Lung microvascular endothelial cell (primary cell): ENCODE results near the gene ELMO1. TPM values are rescaled to one million over a fixed set of nuclear protein-coding genes. Genes with fewer than 3 reads are reported as not detected.
A peak's percentile ranks its signal among the peaks of the same experiment; 100 is the strongest.

Experiments used
- DNase-seq, 2 donors: peaks; one replicate each; pipeline versions ENCODE4 v3.0.0 to v3.0.0-alpha.2; 2010; ENCODE audit warnings: low read depth in 2 of 2
- total RNA-seq: library from RNA; depleted of rRNA; stranded (reverse); fragments of >200 nt; gene quantifications from 2 replicates; pipeline ENCODE4 v1.2.1, GENCODE V29; 2014

The ELMO1 gene
- total RNA-seq, 1 donor from 2014 or later: 36.5 TPM

DNA sequence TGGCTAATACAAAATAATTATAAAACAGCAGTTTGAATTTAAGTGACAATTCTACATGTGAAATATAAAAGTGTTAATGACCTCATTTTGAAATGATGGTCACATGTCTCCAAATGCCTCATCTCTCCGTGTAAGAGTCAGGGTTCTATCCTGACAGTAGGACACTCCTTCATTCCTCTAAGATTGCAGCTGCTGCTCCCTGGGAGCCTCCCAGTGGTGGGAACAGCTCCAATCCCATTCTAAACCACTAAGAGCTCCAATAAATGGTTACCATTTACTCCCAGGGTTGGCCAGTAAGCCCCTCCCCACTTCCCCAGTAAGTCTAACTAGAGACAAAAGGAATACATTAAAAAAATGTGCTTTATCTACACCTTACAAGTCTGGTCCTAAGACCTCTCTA lies 379.8 kb downstream of the ELMO1 start:
- DNase-seq: no peak

DNA sequence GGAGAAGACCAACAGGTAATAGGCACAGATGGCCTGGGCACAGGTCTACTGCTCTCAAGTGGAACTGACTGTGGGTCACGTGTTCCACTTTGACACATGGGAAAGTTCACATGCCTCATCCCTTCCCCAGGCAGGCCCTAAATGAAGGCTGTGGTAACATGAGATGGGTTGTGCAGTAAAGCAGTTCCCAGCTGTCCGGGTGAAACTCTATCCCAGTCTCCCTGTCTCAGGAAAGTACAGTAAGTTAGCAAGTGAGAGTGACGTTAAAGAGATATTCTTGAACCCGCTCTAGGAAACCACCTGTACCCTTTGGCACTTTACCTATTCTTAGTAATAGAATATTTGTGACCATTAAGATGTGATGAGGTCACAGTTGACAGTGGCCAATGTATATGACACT lies 380.6 kb downstream of the ELMO1 start:
- no peak for DNase-seq

DNA sequence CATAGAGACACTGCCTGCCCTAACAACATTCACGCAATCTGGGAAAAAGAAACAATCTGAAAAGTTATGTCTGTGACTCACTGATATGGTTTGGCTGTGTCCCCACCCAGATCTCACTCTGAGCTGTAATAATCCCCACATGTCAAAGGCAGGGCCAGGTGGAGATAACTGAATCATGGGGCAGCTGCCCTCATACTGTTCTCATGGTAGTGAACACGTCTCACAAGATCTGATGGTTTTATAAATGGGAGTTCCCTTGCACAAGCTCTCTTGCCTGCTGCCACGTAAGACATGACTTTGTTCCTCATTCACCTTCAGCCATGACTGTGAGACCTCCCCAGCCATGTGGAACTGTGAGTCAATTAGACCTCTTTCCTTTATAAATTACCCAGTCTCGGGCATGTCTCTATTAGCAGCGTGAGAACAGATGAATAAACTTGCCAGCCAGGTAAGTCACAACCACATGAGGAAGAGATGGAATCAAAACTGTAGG lies 382.8 kb downstream of the ELMO1 start:
- peak; percentile 36 to 37 for DNase-seq

DNA sequence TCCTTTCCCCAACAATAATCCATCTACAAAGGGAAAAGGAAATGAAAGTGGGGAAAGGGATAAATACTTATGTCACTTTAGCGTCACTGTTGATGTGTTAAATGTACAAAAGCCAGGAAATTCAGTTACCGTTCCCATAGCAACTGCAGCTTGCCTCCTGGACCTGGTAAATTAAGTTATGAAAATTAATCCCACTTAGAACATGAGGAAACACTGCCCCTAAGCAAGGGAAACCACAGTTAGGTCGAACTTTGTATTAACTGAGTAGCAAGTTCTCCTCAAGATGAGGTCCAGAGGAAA lies 386.2 kb downstream of the ELMO1 start:
- DNase-seq: peak; percentile 71 to 72

DNA sequence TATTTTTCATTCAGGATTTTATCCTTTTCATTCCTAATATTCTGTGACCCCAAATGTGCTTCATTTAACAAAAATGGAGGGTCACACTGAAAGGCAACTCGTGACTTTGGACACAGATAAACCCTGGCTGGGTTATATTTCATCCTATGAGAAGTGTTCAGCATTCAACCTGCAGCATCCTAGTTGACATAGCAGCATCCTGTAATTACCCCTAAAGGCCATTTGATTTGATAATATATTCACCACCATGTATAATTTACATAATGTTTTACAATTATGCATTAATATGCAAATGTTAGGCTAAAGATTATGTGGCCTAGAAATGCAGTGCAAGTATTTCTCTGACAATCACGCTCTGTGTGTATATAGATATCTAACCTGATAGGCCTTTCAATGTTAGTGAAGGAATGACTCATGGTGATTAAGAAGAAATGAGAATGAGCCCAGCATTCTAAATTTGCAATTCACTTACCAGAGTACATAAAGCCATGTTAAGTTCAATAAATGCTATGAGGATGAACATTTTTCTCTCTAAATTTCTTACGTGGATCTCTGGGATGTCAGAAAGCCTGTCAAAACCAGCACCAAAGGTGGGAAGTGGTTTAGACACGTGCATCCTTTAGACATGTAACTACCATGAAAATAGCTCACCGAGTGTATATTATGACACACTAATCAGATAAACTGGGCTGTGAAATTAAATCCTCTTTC lies 386.7 kb downstream of the ELMO1 start:
- peak in 1 of 2 donors; percentile 38 for DNase-seq

DNA sequence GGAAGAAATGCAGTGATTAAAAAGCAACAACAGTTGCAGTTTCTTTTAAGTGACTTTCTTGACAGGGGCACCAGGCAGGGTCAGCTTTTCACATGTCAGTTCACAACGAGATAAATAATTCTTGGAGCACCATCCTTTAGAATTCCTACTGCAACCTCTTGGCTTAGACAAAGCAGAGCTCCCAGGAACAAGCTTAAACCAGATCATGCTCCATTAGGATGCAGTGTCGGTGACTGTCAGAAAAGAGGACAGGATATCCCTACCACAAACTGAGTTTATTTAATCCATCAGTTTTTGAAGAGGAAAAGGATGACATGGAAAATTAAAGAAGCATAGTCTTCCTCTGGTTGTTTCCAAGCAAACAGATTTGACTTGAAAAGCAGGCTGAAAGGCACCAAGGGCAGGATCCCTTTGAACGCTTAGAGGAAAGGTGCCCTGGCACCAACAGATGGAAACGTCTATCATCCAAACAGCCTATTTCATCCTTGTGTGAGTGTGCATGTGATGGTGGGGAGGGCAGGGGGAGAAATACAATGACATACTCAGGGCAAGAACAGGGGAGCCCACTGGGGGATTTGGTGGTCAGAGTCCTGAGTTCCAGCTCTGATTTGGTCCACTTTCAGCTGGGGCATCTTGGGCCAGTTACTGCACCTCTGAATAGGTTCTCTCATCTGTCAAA lies 392.3 kb downstream of the ELMO1 start:
- DNase-seq: no peak

DNA sequence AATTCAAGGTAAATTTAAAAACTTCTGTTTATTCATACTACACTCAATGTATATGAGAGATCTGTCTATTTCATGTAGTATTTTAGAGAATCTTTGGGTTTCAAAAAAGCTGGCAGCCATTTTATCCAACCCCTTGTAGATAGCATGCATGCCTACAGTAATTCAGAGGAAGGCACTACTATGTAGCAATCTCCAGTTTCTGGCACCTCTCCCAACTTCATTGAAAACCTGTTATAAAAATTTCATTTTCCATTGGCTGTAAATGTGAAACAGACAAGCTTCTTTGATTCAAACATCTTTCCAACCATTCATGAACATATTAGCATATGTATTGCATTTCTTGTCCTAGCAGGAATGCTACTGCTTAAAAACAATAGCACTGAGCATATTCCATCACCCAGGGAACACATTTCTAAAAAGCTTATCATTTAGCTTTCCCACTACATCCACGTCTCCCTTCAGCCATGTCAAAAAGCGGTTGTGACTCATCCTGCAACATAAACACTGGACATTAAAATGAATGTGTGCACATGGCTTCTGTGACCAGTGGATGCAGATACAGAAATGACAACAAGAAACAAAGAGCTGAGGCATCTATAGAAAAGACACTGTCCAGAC lies 393.9 kb downstream of the ELMO1 start:
- DNase-seq: peak; percentile 52 to 75

DNA sequence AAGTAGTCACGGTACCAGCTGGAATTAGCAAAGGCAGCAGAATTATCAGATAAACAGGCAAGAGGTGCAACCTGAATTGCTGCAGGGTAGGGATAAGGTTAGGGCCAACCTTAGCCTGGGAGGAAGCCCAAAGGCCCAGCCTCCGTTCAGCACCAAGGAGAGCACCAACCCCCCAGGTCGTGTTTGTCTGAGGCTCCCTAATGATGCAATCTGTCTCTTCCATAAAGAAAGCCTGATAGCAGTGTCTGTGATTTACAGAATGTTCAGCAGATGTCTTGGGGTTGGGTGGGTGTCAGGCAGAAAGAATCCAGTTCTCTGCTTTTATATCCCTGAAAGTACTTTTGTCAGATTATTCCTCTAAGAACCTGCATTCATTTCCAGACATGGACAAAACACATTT lies 396.0 kb downstream of the ELMO1 start:
- DNase-seq: peak; percentile 55 to 58

DNA sequence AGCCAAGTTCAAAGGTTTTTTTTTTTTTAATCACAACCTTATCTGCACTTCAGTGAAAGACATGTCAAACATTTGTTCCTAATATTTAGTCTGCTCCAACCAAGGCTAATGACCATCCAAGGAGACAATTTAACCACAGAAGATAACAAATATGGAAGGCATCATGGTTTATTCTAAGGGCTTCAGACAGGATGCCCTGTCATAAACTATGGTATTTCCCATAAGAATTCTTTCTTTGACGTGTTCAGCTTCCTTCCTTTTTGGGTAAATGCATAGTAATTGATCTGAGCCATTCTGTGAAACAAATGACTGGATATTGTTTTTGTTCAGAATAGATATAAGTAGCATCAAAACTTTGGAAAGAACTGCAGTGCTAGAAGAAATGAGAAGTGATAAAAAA lies 397.9 kb downstream of the ELMO1 start:
- peak; percentile 26 to 67 for DNase-seq

DNA sequence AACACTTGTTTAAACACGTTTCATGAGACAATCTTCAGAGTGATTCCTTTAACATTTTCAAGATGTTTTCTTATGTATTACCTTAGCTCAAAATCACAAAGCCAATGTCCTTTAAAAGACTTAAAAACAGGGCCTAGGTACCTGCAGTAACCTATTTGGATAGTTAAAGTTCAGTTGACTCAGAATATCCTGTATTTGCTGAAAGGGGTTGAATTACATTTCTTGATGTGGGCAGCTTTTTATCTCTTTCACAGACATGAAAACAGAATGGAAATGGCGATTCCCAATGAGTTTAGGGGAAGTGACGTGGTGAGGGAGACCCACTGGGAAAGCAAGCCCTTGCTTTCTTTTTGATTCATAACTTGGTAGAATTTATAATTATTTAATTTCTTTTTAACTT lies 400.0 kb downstream of the ELMO1 start:
- no peak for DNase-seq

DNA sequence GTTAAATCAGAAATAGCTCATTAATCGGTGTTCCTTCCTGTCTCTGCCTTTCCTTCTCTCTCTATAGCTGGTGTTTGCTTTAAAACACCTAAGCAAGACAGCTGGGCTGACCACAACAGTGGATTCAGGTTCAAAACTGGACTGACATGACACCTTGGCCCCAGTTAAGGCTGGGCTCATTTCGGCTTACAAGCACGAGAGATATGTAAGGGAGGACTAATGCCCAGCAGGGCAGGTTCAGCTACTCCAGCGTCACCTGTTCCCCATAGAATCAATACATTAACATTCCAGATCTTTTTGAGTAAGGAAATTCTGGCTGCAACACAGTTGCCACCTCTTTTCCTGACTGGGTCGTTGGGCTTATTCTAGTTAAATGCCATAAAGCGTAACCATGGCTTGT lies 401.4 kb downstream of the ELMO1 start:
- DNase-seq: no peak

DNA sequence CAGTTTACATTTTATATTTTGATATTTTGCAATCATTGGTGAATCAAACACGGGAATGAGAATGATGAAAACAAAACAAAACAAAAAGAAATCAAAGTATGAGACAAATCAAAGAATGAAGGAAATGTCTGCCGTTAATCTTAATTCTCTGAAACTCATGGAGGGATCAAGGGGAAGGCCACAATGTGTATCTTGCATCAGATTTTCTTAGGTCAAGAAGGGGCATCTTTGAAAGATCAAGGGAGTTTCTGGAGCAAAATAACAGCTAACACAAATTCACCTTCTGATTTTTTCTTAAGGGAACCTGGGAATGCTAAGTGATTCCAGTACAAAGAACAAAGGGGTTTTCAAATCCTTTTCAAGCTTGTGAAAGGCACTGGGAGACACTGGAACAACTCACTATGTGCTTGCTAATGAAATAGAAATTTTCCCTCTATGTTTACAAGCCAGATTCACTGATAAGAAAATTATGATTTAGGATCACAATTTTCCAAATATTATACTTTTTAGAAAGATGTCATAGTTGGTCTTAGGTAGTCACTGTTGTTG lies 402.1 kb downstream of the ELMO1 start:
- DNase-seq: no peak

DNA sequence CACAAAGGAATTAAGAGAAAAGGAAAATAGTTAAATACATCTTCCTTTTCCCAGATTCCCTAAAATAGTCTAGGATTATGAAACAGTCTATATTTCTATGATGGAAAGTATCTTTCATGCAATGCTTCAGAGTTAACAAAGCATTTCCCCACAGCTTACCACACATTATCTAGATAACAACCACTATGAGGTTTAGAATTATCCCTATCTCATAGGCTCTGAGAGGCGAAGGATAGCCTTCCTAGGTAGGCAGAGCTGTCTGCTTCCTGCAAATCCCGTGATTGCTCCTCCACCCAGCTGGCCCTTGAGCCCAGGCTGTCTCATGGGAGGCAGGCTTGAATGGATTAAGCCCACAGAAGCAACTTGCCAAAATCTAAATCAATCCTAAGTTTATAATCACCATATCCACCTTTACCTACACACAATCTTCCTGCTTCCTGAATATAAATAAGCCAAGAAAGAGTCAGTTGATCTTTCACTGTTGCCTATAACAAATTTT lies 402.9 kb downstream of the ELMO1 start:
- DNase-seq: no peak

DNA sequence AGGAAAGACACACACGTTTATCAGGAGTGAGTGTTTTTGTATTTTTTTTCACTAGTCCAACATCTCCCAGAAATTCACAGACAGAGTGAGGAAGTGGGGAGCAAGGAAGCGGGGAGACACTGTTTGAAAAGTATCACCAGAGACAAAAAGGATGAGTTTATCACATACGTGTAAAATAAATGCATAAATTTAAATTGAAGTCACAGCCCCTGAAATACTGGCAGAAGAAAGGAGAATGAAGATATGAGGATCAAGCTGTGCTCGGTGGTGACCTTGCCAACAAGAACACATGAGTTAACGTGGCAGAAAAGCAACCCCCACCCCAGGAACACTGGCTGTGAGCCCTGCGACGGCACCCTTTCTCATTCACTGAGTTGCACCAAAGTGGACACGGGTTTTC lies 407.2 kb downstream of the ELMO1 start:
- DNase-seq: no peak

DNA sequence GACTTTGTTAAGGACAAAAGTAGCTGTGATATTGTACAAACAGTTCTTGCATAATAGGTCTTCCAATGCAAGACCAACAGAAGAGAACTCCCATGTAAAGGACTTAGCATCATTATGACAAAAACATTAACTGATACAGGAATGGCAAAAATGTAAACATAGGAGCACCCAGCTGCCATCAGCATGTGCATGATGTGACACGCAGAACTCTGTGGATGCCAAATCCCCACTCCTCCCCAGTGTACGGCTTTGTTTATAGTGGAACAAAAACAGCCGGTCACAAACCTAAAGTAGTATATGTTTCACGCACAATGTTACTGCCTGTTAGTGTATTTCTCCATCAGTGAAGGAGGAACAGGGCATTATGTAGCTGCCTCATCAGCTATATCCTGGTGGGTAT lies 408.3 kb downstream of the ELMO1 start:
- no peak for DNase-seq

DNA sequence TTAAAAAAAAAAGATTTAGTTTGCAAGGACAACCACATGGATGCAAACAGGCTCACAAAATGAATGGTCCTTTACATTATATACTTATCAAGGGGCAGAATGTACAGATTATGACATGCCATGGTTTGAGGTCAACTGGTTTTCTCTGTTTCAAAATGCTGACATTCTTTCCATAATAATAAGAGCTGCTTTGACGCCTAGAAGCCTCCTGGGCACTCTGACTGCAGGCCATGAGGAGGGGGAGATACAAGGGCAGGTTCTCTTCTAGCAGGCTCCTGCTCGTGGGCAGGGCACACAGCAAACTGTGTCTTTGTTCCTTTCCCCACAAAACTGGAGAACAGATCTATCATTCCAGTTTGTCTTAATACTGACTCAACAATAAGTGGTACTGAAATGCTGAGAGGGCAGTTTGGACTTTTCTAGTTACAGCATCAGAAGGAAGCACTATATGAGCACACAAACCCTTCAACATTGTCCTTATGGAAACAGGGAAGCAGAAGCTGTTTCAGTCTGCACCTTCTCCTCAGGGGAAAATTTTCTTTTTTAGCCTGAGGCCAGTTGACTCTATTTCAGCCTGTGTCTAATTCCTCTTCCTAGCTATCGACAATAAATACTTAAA lies 409.4 kb downstream of the ELMO1 start:
- no peak for DNase-seq

DNA sequence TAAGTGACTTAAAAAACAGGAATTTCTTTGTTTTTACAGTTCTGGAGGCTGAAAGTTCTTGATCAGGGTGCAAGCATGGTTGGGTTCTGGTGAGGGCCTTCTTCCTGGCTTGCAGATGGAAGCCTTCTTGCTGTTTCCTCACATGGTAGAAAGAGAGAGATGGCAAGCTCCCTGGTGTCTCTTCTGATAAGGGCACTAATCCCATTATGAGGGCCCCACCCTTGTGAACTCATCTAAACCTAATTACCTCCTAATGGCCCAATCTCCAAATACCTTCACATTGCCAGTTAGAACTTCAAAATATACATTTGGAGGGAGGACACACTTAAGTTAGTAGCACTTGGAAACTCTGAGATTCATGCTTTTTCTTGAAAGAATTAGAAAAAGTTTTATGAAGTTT lies 410.0 kb downstream of the ELMO1 start:
- no peak for DNase-seq

DNA sequence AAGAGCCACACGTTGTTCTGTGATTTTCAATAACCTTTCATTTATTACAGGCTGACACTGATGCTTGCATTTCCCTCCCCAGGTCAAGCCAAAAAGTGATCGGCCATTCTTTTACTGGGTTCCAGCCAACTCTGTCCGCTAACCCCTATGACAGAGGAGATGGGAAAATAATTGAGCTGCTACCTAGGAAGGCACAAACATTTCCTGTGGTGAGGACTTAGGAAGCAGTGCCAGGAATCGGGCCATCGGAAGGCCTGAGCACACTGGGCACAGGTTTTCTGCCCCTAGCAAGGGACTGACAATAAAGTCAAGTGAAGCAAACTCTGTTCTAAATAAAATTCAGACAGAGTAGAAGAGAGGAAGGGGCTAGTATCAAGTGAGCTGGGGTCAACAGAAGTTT lies 411.4 kb downstream of the ELMO1 start:
- DNase-seq: peak; percentile 35 to 92

DNA sequence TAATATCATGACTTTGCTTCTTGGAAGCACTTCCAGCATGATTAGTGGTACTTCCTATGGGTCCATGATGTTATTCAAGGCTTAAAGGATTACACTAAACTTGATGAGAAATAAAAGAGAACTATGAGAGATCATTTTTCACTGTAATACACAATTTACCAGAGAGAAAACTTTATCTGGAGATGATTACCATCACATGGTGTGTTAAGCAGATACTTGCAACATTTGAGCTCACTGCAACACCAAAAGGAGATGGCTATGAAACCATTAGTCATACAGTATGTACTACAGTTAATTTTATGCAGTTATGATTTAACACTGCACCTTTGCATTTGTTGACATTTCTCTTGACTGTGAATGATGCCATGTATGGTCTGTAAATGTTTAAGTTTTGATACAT lies 413.0 kb downstream of the ELMO1 start:
- no peak for DNase-seq

DNA sequence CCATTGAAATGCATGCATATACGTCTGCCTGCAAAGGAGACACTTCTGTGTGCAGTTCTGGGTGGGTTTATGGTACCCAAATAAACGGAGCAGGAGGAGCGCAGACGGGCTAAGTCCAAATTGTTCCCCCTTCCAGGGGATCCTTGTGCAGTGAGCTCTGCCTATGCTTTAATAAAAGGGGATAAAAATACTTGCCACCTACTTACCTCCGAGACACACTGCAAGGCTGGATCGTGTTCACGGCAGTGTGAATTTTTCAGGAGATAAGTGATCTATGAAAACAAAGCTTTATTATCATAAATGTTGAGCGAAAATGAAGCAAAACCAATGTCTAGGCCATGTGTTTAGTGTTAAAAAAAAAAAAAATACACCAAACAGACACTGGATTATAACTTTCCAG lies 415.5 kb downstream of the ELMO1 start:
- no peak for DNase-seq

DNA sequence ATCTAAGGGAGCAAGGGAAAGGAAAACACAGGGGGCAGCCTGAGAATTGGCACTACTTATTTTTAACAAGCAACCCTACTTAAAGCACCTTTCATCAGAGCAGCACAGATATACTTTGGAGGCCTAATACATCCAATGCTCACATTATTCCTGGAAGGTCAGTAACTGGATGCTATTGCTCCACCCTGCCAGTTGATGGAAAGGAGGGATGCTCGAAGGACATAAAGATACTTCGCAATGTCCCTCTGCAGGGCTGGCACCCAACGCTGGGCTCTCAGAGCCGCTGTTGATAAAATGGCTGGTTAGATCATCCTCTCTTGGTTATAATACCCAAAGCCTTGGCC lies 416.4 kb downstream of the ELMO1 start:
- DNase-seq: no peak

DNA sequence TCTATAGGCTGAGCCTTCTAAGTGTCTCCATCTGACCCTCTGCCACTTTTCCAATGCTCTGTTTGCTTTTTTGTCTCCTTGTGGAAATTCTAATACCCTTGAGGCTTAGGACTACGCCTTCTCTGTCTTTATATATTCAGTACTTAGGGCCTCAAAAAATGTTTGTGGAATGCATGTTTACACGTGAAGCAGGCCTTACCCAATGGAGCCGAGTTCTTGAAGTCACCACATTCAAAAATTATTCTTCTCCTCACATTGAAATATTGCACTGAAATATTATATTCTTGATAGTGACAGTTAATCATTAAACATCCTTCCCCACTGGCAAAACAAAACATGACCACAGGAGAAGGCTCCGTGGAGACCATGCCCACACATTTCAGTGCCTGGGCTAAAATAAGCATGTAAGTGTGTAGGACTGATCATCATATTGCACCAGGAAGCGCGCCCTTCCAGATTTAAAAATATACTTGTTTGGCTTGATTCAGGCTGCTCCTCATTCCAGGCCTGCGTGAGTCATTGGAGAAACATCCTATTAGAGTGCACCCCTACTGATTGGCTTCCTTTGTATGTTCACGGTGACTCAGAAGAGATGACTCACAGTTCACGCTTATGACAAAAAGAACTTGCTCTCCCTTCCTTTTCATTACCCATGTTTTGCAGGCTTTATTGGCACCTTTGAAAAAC lies 416.9 kb downstream of the ELMO1 start:
- DNase-seq: peak; percentile 99
